ENCODE measurements around the gene DERA.
"Not testable (repeated sequence)": the region's sequence is repeated elsewhere in the genome, so short reads cannot be mapped to it uniquely, and the experiment has no call there.

The DERA gene

DNA sequence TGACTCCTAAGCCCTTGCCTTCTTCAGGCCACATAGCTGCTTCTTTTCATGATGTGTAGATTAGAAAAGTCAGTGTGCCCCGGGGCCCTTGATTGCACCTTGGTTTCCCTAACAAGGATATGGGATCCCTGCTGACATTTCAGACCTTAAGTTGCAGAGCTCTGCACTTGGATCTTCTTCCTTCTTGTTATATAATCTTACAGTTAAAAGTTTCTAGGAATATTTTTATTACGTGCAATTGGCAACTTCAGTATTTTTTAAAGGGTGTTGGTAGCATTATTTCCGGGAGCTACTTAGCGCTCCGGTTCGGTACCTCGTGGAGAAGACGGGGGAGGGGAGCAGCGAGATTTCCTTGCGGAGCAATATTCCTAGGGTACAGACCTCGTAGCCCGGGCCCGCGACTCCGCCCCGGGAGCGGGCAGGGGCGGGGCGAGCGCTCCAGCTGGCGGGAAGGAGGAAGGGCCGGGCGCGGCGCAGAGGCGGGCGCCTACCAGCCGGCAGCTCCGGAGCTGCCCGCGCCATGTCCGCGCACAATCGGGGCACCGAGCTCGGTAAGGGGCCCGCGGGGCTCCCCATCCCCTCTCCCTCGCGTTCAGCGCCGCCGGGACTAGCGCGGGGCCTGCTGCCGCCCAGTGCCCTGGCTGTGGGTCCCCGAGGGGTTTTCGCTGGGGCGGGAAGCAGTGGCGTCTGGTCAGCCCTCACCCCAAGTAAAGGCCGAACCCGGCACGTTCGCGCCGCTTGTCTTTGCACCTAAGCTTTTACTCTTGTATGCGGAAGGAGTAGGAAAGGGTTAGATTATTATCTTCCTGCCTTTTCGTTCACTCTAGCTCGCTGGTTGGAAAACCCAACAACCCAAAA is at the start of gene DERA:
TSS of gene DERA (plus strand) at position 469 of the 858 bp plus-strand sequence. CDS start at position 521, 52 bp downstream.
- Mint-ChIP-seq H3K27ac (peak within 1 kb of the TSS; percentile 92), H3K4me3 (peak within 1 kb of the TSS; percentile 79), H3K9me3 (no peaks in the 10 kb centered on the region), H3K36me3 (no peaks in the 10 kb centered on the region), H3K4me1 (peaks cover 11% of the 10 kb centered on the region)
- peak; percentile 49 to 74 for DNase-seq (ENCODE audit: low spot score in 2 of 2)
- peak; percentile 95 for ATAC-seq

DNA sequence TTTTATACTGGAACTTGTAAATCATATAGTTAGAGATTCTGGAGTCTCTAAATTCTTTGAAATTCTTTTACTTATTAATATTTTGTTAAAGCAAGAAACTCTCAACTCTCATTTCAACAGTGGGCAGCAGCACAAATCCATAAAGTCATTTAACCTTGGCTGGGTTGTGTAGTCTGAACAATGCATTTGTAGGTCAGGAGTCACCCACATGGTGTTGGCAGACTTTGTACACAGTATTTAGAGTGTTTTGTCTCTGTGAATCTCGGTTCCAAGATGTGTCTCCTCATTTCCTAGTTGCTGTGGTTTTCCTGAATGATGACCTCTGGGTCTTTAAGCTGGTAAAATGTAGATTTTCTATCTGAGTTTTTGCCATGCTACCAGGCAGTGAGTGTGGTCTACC is 49.7 kb upstream of the DERA start:
- Mint-ChIP-seq H3K27ac (no peak overlapping the region), H3K4me1 (no peaks in the 10 kb centered on the region), H3K9me3 (no peaks in the 10 kb centered on the region), H3K36me3 (no peaks in the 10 kb centered on the region), H3K4me3 (no peak overlapping the region)
- DNase-seq (ENCODE audit: low spot score in 2 of 2): no peak
- ATAC-seq: no peak

DNA sequence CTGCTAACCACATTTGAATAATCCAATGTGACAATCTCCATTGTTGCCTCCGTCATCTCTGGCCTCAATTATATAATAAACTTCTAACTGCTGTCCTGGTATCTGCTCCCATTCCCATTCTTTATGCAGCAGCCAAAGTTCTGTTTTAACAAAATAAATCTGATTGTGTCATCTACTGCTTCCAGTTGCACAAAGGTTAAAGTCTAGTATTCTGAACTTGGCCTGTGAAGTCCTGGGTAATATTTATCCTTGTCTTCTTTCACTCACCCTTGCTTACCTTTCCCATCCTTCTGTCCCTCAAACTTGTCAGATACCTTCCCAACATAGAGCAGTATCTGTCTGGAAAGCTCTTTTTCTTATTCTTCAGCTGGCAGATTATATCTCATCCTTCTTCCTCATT is 48.3 kb upstream of the DERA start:
- ATAC-seq (no peak), DNase-seq (ENCODE audit: low spot score in 2 of 2) (no peak)
- no peaks in the 10 kb centered on the region for H3K36me3 Mint-ChIP-seq
- H3K4me1 Mint-ChIP-seq: no peaks in the 10 kb centered on the region
- H3K27ac Mint-ChIP-seq: no peak overlapping the region
- H3K9me3 Mint-ChIP-seq: no peaks in the 10 kb centered on the region
- no peak overlapping the region for H3K4me3 Mint-ChIP-seq

DNA sequence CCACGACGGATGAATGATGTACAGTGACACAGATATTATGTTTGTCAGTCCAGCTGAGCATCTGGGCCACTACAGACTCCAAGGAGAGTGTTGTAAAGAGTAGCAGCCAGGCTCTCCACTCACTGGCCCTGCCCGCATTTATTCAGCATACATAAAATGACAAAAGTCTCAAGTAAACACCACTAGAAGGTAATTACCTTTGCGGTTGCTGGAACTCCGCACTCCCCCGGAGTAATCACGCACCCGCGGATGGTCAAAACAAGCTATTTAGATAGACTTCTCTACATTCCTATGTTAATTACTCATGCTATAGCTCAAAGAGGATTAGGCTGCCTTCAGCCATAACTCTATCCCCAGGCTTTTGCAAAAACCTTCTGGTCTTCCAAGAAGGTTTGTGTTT is 47.8 kb upstream of the DERA start:
- Mint-ChIP-seq H3K4me1 (no peaks in the 10 kb centered on the region), H3K27ac (no peak overlapping the region), H3K36me3 (no peaks in the 10 kb centered on the region), H3K9me3 (no peaks in the 10 kb centered on the region), H3K4me3 (no peak overlapping the region)
- no peak for ATAC-seq
- no peak for DNase-seq (ENCODE audit: low spot score in 2 of 2)

DNA sequence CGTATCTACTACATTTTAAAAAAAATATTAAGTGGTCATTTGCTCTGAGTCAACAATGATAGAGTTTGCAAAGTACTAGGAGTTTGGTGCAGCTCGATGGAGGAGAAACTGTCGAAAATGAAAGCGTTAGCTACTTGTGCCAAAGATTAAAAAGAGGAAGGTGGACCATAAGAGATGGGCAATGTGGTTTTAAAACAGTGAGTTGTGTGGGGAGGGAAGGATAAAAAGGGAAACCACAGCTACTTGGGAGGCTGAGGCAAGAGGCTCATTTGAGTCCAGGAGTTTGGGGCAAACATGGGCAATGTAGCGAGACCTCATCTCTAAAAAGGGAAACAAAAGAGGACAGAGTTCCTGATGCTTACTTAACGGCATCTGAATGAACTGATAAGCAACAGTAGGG is 47.1 kb upstream of the DERA start:
- Mint-ChIP-seq H3K4me1 (no peaks in the 10 kb centered on the region), H3K4me3 (no peak overlapping the region), H3K36me3 (no peaks in the 10 kb centered on the region), H3K9me3 (no peaks in the 10 kb centered on the region), H3K27ac (no peak overlapping the region)
- DNase-seq (ENCODE audit: low spot score in 2 of 2) (no peak), ATAC-seq (no peak)

DNA sequence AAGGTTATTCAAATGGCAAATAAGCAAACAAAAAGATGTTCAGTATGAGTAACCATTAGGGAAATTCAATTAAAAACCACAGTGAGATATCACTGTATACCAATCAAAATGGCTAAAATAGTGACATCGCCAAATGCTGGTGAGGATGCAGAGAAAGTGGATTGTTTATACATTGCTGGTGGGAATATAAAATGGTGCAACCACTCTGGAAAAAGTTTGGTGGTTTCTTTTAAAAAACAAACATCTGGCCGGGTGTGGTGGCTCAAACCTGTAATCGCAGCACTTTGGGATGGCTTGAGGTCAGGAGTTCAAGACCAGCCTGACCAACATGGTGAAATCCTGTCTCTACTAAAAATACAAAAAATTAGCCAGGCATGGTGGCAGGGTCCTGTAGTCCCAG is 42.9 kb upstream of the DERA start:
- no peaks in the 10 kb centered on the region for H3K9me3 Mint-ChIP-seq
- no peak for ATAC-seq
- H3K27ac Mint-ChIP-seq: no peak overlapping the region
- H3K36me3 Mint-ChIP-seq: no peaks in the 10 kb centered on the region
- H3K4me1 Mint-ChIP-seq: no peaks in the 10 kb centered on the region
- no peak for DNase-seq (ENCODE audit: low spot score in 2 of 2)
- no peak overlapping the region for H3K4me3 Mint-ChIP-seq

DNA sequence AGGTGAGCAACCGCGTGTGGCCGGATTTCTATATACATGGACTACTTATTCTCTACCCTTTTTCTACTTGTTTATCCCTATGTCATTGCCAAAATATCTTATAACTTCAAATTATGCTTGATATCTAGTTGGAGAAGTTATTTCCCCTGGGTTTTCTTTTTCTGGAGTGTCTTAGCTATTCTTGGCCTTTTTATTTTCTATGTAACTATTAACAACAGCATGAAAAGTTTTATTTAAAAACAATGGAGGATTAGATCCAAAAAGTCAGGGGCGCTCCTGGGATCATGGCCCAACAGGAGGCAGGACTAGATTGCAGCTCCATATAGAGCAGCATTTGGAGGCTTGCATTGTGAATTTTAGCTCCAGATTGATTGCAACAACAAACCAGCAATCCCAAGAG is 37.6 kb upstream of the DERA start:
- Mint-ChIP-seq H3K36me3 (no peaks in the 10 kb centered on the region), H3K9me3 (no peaks in the 10 kb centered on the region), H3K27ac (no peak overlapping the region), H3K4me3 (no peak overlapping the region), H3K4me1 (no peaks in the 10 kb centered on the region)
- ATAC-seq (no peak), DNase-seq (ENCODE audit: low spot score in 2 of 2) (no peak)

DNA sequence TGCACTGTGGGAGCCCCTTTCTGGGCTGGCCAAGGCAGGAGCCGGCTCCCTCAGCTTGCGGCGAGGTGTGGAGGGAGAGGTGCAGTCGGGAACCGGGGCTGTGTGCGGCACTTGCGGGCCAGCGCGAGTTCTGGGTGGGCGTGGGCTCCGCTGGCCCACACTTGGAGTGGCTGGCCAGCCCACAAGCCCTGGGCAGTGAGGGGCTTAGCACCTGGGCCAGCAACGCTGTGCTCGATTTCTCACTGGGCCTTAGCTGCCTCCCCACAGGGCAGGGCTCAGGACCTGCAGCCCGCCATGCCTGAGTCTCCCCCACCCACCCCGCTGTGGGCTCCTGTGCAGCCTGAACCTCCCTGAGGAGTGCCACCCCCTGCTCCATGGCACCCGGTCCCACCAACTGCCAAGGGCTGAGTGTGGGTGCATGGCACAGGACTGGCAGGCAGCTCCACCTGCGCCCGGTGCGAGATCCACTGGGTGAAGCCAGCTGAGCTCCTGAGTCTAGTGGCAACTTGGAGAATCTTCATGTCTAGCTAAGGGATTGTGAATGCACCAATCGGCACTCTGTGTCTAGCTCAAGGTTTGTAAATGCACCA is 36.5 kb upstream of the DERA start:
- H3K27ac Mint-ChIP-seq, H3K4me3 Mint-ChIP-seq, H3K9me3 Mint-ChIP-seq: not testable (repeated sequence)

DNA sequence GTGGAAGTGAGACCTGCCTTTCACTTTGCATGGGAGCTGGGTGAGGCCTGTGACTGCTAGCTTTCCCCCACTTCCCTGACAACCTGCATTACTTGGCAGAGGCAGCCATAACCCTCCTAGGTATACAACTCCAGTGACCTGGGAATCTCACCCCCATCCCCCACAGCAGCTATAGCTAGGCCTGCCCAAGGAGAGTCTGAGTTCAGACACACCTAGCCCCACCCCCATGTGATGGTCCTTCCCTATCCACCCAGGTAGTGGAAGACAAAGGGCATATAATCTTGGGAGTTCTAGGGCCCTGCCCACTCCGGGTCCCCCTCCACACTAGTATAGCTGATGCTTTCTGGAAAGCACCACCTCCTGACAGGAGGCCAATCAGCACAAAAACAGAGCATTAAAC is 35.3 kb upstream of the DERA start:
- Mint-ChIP-seq H3K9me3 (no peaks in the 10 kb centered on the region), H3K4me3 (no peak overlapping the region), H3K27ac (no peak overlapping the region), H3K36me3 (no peaks in the 10 kb centered on the region), H3K4me1 (no peaks in the 10 kb centered on the region)
- ATAC-seq (no peak), DNase-seq (ENCODE audit: low spot score in 2 of 2) (no peak)

More for the DNA sequence above, 36.5 kb upstream of the DERA start:
- not testable (repeated sequence) for H3K36me3 Mint-ChIP-seq; DNase-seq (ENCODE audit: low spot score in 2 of 2); ATAC-seq; H3K4me1 Mint-ChIP-seq

DNA sequence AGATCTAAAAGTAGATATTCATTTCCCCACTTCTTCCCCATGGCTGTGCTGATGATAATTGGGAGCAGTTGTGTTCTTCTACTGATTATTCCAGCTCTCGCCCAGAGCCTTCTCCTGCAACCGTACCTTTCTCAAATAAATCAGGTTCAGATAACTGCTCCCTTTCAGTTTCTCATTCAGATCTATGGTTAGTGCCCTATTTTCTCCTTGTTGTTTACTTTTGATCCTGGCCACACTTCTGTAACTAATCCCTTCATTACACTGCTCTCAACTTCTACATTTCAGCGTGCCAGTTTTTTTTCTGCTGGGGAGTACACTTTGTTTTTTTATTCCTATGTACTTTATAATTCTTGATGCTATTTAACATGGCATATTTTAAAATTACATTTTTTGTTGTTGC is 31.7 kb upstream of the DERA start:
- DNase-seq (ENCODE audit: low spot score in 2 of 2) (no peak), ATAC-seq (no peak)
- peaks cover 29% of the 10 kb centered on the region for H3K36me3 Mint-ChIP-seq
- no peak overlapping the region for H3K4me3 Mint-ChIP-seq
- H3K27ac Mint-ChIP-seq: no peak overlapping the region
- H3K9me3 Mint-ChIP-seq: no peaks in the 10 kb centered on the region
- H3K4me1 Mint-ChIP-seq: peaks cover 9% of the 10 kb centered on the region

DNA sequence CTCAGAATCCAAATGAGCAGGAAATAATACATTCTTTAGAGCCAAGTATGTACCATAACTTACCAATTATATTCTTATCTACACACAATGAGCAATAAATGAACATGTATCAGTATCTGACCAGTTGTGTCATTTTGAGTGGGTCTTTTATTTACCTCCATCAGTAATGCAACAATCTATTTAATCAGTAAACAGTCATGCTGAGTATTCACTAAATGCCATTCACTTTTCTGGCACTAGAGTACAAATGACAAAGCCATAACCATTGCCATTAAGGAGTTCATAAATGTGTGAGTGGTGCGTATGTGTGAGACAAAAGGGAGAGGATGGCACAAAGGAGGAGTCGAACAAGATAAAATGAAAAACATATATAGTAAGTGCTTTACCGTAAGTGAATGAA is 30.4 kb upstream of the DERA start:
- ATAC-seq: no peak
- H3K4me3 Mint-ChIP-seq: peak overlapping the region; percentile 88
- H3K4me1 Mint-ChIP-seq: peaks cover 15% of the 10 kb centered on the region
- peaks cover 42% of the 10 kb centered on the region for H3K36me3 Mint-ChIP-seq
- H3K9me3 Mint-ChIP-seq: no peaks in the 10 kb centered on the region
- DNase-seq (ENCODE audit: low spot score in 2 of 2): no peak
- H3K27ac Mint-ChIP-seq: no peak overlapping the region

DNA sequence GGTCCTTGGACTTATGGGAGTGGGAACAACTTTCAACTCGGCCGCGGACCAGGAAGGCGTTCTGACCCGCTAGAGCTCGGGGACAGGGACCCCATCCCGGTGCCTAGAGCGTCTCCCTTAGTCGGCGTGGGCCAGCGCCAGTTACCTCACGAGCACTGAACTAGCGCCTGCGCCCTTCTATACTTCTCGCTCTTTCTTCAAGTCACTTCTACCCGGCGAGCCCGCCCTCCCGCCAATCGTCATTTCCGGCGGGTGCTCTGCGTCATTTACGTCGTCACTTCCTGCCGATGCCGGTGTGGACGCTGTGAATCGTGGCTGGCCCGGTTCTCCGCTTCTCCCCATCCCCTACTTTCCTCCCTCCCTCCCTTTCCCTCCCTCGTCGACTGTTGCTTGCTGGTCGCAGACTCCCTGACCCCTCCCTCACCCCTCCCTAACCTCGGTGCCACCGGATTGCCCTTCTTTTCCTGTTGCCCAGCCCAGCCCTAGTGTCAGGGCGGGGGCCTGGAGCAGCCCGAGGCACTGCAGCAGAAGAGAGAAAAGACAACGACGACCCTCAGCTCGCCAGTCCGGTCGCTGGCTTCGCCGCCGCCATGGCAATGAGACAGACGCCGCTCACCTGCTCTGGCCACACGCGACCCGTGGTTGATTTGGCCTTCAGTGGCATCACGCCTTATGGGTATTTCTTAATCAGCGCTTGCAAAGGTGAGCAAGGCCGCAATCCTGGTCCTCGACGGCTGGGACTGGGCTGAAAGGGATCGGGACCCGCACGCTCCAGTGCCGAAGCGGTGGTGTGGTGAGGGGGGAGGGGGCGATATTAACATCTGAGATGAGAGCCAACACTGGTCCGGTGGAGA is 28.8 kb upstream of the DERA start, which contains the start of gene STRAP:
TSS of gene STRAP (plus strand) at position 270 of the 854 bp plus-strand sequence. CDS start at position 591, 321 bp downstream.
- H3K27ac Mint-ChIP-seq: peak within 1 kb of the TSS; percentile 97
- H3K9me3 Mint-ChIP-seq: no peaks in the 10 kb centered on the region
- peak; percentile 98 for ATAC-seq
- H3K4me1 Mint-ChIP-seq: peaks cover 29% of the 10 kb centered on the region
- DNase-seq (ENCODE audit: low spot score in 2 of 2): peak; percentile 88 to 96
- peak within 1 kb of the TSS; percentile 88 for H3K4me3 Mint-ChIP-seq
- peaks cover 58% of the 10 kb centered on the region for H3K36me3 Mint-ChIP-seq

DNA sequence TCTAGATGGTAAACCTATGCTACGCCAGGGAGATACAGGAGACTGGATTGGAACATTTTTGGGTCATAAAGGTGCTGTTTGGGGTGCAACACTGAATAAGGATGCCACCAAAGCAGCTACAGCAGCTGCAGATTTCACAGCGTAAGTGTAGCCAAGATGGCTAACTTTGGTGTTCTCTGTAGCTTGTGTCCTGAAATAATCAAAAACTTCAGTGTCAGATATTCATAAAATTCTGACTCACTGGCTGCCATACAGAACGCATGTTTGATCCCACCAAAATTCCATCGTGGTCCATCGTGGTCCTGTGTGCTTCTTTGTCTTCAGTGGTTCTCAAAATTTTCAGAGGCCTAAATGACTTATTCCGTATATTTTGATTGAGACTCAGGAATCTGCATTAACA is 27.6 kb upstream of the DERA start:
- Mint-ChIP-seq H3K4me3 (peak overlapping the region; percentile 88), H3K36me3 (peaks cover 68% of the 10 kb centered on the region), H3K9me3 (no peaks in the 10 kb centered on the region), H3K4me1 (peaks cover 40% of the 10 kb centered on the region), H3K27ac (peak overlapping the region; percentile 97)
- DNase-seq (ENCODE audit: low spot score in 2 of 2): no peak
- ATAC-seq: no peak

DNA sequence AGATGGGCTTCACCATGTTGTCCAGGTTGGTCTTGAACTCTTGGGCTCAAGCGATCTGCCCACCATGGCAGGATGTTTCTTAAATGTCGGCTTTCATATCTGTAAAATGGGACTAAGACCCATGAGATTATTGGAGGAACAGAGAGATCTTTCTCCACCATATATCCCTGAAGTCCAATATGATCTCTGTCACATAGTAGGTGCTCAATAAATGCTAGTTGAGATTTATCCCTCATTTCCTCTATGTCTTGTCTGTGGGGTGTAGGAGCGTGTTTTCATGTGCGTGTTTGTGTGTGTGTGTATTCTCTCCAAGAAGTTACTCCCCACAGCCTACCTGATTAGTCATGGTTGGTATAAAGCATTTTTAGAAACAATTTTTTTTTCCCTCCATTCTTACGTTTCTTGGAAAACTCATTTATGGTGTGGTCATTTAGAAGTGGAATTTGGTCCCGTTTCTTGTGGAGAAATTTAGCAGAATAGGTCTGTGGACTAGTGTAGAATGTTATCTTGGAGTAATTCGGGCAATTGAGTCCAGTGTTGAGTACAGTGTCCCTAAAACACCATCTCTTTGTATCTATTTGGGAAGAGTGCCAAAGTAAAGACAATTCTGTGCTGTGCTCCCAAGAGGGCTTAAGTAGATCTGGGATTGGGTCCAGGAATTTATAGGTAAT is 24.6 kb upstream of the DERA start:
- Mint-ChIP-seq H3K27ac (no peak overlapping the region), H3K4me1 (peaks cover 52% of the 10 kb centered on the region), H3K9me3 (no peaks in the 10 kb centered on the region), H3K4me3 (no peak overlapping the region), H3K36me3 (peaks cover 95% of the 10 kb centered on the region)
- no peak for DNase-seq (ENCODE audit: low spot score in 2 of 2)
- ATAC-seq: no peak
